Kidney epithelial cell (primary cell): Measurements from ENCODE around the gene DENND6B. TPM values are rescaled to one million over a fixed set of nuclear protein-coding genes. Genes with fewer than 3 reads are reported as not detected.

Experiments
- DNase-seq: peaks from one replicate; pipeline ENCODE4 v3.0.0-alpha.2; 2010; ENCODE audit warnings: low read depth
- H3K27me3 ChIP-seq: 2 replicates; pipeline ENCODE4 v1.6.0; 2011; ENCODE audit warnings: low read length; ENCODE audit not compliant: control insufficient read depth, insufficient read depth
- H3K36me3 ChIP-seq: 2 replicates; pipeline ENCODE4 v1.5.1; 2011; ENCODE audit warnings: low read length; ENCODE audit not compliant: control insufficient read depth, insufficient read depth
- H3K4me3 ChIP-seq: 2 replicates; pipeline ENCODE4 v1.5.1; 2011; ENCODE audit warnings: low read depth, mild to moderate bottlenecking, control low read depth, low read length
- total RNA-seq: library from RNA; depleted of rRNA; stranded (reverse); fragments of >200 nt; gene quantifications from 2 replicates; pipeline ENCODE4 v1.2.3, GENCODE V29; 2015
- TF ChIP-seq, protein P1 (sequence below): IDR thresholded peaks from 2 replicates; pipeline ENCODE4 v1.5.1; 2011; ENCODE audit warnings: mild to moderate bottlenecking, moderate library complexity, low read length, control low read depth, inconsistent platforms; ENCODE audit not compliant: insufficient read depth, poor library complexity, severe bottlenecking

DENND6B gene
- total RNA-seq, 1 donor from 2014 or later, result 4.5 TPM

DNA sequence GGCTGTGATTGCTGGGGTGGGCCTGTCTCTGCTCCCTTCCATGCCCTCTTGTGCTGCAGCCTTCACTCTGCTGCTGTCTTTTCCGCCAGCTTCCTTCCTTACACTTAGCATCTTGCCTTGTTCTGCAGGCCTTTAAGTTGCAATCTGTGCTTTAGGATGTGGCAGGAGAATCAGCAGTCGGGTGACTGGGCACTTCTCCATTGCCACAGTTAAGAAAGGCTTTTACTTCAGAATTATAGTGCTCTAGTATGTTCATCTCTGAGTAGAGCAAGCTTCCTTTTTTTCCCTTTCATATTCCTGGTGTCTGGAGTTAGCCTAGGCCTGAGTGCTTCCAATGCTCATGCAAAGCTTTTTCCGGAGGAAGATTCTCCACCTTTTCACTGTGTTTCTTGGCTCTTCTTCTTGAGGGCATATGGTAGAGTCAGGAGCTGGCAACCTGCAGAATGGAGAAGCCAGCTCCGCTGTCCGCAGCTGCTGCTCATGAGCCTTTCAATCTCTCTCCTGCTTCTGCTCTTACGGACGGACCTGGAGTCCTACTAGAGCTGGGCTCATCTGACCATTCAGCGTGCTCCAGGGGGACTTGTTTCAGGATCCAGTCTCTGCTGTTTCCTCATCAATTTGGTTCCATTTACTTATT is 36.5 kb upstream of the DENND6B start:
- TF ChIP-seq, protein P1, sequence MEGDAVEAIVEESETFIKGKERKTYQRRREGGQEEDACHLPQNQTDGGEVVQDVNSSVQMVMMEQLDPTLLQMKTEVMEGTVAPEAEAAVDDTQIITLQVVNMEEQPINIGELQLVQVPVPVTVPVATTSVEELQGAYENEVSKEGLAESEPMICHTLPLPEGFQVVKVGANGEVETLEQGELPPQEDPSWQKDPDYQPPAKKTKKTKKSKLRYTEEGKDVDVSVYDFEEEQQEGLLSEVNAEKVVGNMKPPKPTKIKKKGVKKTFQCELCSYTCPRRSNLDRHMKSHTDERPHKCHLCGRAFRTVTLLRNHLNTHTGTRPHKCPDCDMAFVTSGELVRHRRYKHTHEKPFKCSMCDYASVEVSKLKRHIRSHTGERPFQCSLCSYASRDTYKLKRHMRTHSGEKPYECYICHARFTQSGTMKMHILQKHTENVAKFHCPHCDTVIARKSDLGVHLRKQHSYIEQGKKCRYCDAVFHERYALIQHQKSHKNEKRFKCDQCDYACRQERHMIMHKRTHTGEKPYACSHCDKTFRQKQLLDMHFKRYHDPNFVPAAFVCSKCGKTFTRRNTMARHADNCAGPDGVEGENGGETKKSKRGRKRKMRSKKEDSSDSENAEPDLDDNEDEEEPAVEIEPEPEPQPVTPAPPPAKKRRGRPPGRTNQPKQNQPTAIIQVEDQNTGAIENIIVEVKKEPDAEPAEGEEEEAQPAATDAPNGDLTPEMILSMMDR, result no peak
- Histone ChIP-seq H3K27me3 (no peaks in the 10 kb centered on the region), H3K4me3 (no peak overlapping the region), H3K36me3 (no peaks in the 10 kb centered on the region)
- DNase-seq, result no peak

GRCh38 chr22:50361688-50362087 is 34.9 kb upstream of the DENND6B start:
- TF ChIP-seq, protein P1, result no peak
- no peak for DNase-seq
- Histone ChIP-seq H3K4me3 (no peak overlapping the region), H3K36me3 (no peaks in the 10 kb centered on the region), H3K27me3 (no peaks in the 10 kb centered on the region)

- no peak overlapping the region for H3K4me3 ChIP-seq
- TF ChIP-seq, protein P1, result no peak
- no peaks in the 10 kb centered on the region for H3K27me3 ChIP-seq
- DNase-seq, result no peak
- no peaks in the 10 kb centered on the region for H3K36me3 ChIP-seq
These were observed 34.4 kb upstream of the DENND6B start for GRCh38 chr22:50361222-50361621.

DNA sequence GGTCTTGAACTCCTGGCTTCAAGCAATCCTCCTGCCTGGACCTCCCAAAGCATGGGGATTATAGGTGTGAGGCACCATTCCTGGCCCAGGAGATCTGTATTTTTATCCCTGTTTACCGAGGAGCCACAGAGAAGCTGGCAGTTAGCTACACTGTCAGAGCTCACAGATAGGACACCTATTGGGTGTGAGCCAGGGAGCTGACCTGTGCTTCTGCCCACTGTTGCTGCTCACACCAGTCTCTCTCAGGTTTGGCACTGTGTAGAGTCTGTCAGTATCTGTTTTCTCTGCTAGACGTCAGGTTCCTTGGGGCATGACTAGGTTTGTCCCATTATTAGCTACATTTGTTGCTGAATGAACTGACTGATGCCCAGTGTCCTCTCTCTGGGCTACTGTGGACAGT is 33.8 kb upstream of the DENND6B start:
- no peaks in the 10 kb centered on the region for H3K36me3 ChIP-seq
- no peak for DNase-seq
- no peak overlapping the region for H3K4me3 ChIP-seq
- TF ChIP-seq, protein P1, result no peak
- H3K27me3 ChIP-seq, result no peaks in the 10 kb centered on the region

GRCh38 chr22:50357756-50358155 is 30.9 kb upstream of the DENND6B start:
- no peak overlapping the region for H3K4me3 ChIP-seq
- TF ChIP-seq, protein P1, result no peak
- H3K27me3 ChIP-seq, result no peaks in the 10 kb centered on the region
- H3K36me3 ChIP-seq, result no peaks in the 10 kb centered on the region
- no peak for DNase-seq

DNA sequence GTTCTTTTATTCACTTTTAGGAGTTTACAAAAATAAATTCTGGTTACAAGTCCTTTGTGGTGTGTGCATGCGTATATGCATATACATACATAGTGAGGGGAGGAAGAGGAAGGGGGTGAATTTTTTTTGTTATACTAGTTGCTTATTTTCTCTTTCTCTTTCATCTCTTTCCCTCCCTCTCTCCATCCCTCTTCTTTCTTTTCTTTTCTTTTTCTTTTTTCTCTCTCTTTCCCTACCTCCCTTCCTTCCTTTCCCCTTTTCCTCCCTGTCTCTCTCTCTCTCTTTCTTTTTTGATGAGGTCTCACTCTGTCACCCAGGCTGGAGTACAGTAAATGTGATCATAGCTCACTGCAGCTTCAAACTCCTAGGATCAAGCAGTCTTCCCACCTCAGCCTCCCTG is 30.4 kb upstream of the DENND6B start:
- no peak for DNase-seq

More for the DNA sequence above, 30.4 kb upstream of the DENND6B start:
- Histone ChIP-seq H3K36me3 (no peaks in the 10 kb centered on the region), H3K4me3 (no peak overlapping the region), H3K27me3 (no peaks in the 10 kb centered on the region)
- TF ChIP-seq, protein P1, result no peak
